ENCODE data around the gene CKAP2. TPM values are rescaled to one million over a fixed set of nuclear protein-coding genes. Genes with fewer than 3 reads are reported as not detected.

Gene CKAP2
- total and polyA plus RNA-seq, 10 donors: 4.7 to 24.7 (median 18.5) TPM

GRCh38 chr13:52451135-52451804 lies 4.0 kb upstream of the CKAP2 start:
- WGBS, 5 donors: 90 to 94% (median 90%) methylated on average over 24 of the region's 24 CpGs
- no peaks in the 10 kb centered on the region for H3K9me3 ChIP-seq
- TF ChIP-seq POLR2AphosphoS5 (IDR thresholded peaks at IDR 0.05) (no peak), POLR2A (IDR thresholded peaks at IDR 0.05) (no peak), CTCF (IDR thresholded peaks at IDR 0.05 in 8 of 11, conservative IDR thresholded peaks at IDR 0.05 in 3 of 11) (no peak)
- no peaks in the 10 kb centered on the region for H3K27me3 ChIP-seq (replicated peaks in 1 of 7)
- H3K4me1 ChIP-seq: peaks cover 20 to 70% (median 47%) of the 10 kb centered on the region in 6 donors
- DNase-seq: no peak
- H3K36me3 ChIP-seq: peaks cover 0 to 4% (median 0%) of the 10 kb centered on the region in 6 donors
- intact Hi-C loops (cut with DNase I; ENCODE audit: low total_unique reads): loop anchor here (10.0 kb wide), 3 partner anchors 106 to 436 kb away; partner anchors contain the start of genes ALG11 and ATP7B
- H3K4me3 ChIP-seq: no peak overlapping the region
- H3K27ac ChIP-seq: peak overlapping the region in 4 of 8 donors; percentile 96 to 99 (median 98)

GRCh38 chr13:52452470-52452869 lies 2.8 kb upstream of the CKAP2 start:
- peaks cover 24 to 70% (median 58%) of the 10 kb centered on the region in 6 donors for H3K4me1 ChIP-seq
- H3K36me3 ChIP-seq: peaks cover 0 to 12% (median 3%) of the 10 kb centered on the region in 6 donors
- intact Hi-C loops (cut with DNase I; ENCODE audit: low total_unique reads): loop anchor here (10.0 kb wide), 3 partner anchors 108 to 438 kb away; partner anchors contain the start of genes ALG11 and ATP7B
- no peak overlapping the region for H3K27ac ChIP-seq
- 65 to 78% (median 76%) methylated on average over 2 of the region's 2 CpGs for WGBS, 5 donors
- H3K27me3 ChIP-seq (replicated peaks in 1 of 7): no peaks in the 10 kb centered on the region
- no peak overlapping the region for H3K4me3 ChIP-seq
- no peaks in the 10 kb centered on the region for H3K9me3 ChIP-seq
- no peak for DNase-seq
- TF ChIP-seq POLR2AphosphoS5 (IDR thresholded peaks at IDR 0.05) (no peak), POLR2A (IDR thresholded peaks at IDR 0.05) (no peak), CTCF (IDR thresholded peaks at IDR 0.05 in 8 of 11, conservative IDR thresholded peaks at IDR 0.05 in 3 of 11) (no peak)

- peaks cover 6 to 70% (median 39%) of the 10 kb centered on the region in 6 donors for H3K4me1 ChIP-seq
- 2 to 6% (median 3%) methylated on average over 8 of the region's 8 CpGs for WGBS, 5 donors
- no peaks in the 10 kb centered on the region for H3K9me3 ChIP-seq
- peak overlapping the region; percentile 67 to 91 (median 70) for H3K4me3 ChIP-seq
- no peaks in the 10 kb centered on the region for H3K27me3 ChIP-seq (replicated peaks in 1 of 7)
- peak; percentile 79 for DNase-seq
- peak overlapping the region; percentile 87 to 99 (median 95) for H3K27ac ChIP-seq
- intact Hi-C loops (cut with DNase I; ENCODE audit: low total_unique reads): loop anchor here (10.0 kb wide), 3 partner anchors 110 to 440 kb away; partner anchors contain the start of genes ALG11 and ATP7B
- H3K36me3 ChIP-seq: peaks cover 0 to 28% (median 5%) of the 10 kb centered on the region in 6 donors
- peak in 1 of 3 donors; percentile 22 for TF ChIP-seq POLR2AphosphoS5 (IDR thresholded peaks at IDR 0.05)
- no peak for TF ChIP-seq CTCF (IDR thresholded peaks at IDR 0.05 in 8 of 11, conservative IDR thresholded peaks at IDR 0.05 in 3 of 11)
These were observed 839 bp upstream of the CKAP2 start for GRCh38 chr13:52454459-52454819.

- H3K36me3 ChIP-seq: peaks cover 0 to 40% (median 7%) of the 10 kb centered on the region in 6 donors
- no peak for TF ChIP-seq CTCF (IDR thresholded peaks at IDR 0.05 in 8 of 11, conservative IDR thresholded peaks at IDR 0.05 in 3 of 11)
- H3K27me3 ChIP-seq (replicated peaks in 1 of 7): no peaks in the 10 kb centered on the region
- DNase-seq: peak; percentile 94
- peaks cover 6 to 72% (median 35%) of the 10 kb centered on the region in 6 donors for H3K4me1 ChIP-seq
- peak overlapping the region; percentile 87 to 99 (median 95) for H3K27ac ChIP-seq
- no peaks in the 10 kb centered on the region for H3K9me3 ChIP-seq
- H3K4me3 ChIP-seq: peak overlapping the region; percentile 67 to 91 (median 70)
- 0 to 1% (median 0%) methylated on average over 13 to 37 of the region's 37 CpGs for WGBS, 5 donors
- intact Hi-C loops (cut with DNase I; ENCODE audit: low total_unique reads): loop anchor here (10.0 kb wide), 3 partner anchors 111 to 441 kb away; partner anchors contain the start of genes ALG11 and ATP7B
These were observed 381 bp downstream of the CKAP2 start for GRCh38 chr13:52455677-52456041.
